ENCODE measurements around the gene MCM9. TPM values are rescaled to one million over a fixed set of nuclear protein-coding genes. Genes with fewer than 3 reads are reported as not detected.

Gene MCM9
- total and polyA plus RNA-seq, 7 donors = 1.6 to 5.6 (median 4.6) TPM

DNA sequence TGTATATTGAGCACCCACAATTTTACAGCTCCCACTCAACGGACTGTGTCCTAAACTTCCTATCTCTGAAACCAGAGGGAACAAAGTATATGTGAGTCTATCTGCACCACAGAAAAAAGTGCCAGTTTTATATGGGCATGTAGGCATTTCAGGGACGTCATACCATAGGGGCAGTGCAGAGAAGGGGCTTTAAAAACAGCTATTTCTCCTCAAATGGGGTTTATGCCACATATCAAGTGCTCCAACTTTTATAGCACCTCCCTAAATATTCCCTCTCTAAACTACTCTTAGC, 69.9 kb downstream of the MCM9 start:
- H3K36me3 ChIP-seq (ENCODE audit: insufficient read depth in 1 of 2, low read depth in 1 of 2) = no peaks in the 10 kb centered on the region
- no peaks in the 10 kb centered on the region for H3K27me3 ChIP-seq (ENCODE audit: insufficient read depth in 3 of 3, low read length in 2 of 3)
- no peak for ATAC-seq
- H3K27ac ChIP-seq = no peak overlapping the region
- H3K9me3 ChIP-seq = no peaks in the 10 kb centered on the region
- TF ChIP-seq, protein P1, sequence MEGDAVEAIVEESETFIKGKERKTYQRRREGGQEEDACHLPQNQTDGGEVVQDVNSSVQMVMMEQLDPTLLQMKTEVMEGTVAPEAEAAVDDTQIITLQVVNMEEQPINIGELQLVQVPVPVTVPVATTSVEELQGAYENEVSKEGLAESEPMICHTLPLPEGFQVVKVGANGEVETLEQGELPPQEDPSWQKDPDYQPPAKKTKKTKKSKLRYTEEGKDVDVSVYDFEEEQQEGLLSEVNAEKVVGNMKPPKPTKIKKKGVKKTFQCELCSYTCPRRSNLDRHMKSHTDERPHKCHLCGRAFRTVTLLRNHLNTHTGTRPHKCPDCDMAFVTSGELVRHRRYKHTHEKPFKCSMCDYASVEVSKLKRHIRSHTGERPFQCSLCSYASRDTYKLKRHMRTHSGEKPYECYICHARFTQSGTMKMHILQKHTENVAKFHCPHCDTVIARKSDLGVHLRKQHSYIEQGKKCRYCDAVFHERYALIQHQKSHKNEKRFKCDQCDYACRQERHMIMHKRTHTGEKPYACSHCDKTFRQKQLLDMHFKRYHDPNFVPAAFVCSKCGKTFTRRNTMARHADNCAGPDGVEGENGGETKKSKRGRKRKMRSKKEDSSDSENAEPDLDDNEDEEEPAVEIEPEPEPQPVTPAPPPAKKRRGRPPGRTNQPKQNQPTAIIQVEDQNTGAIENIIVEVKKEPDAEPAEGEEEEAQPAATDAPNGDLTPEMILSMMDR (IDR thresholded peaks at IDR 0.05) = no peak
- DNase-seq = no peak
- intact Hi-C loops (cut with DNase I) = no loop called here
- WGBS, 3 donors = 56 to 67% (median 58%) methylated on average over 2 of the region's 2 CpGs
- peaks cover 34% of the 10 kb centered on the region for H3K4me1 ChIP-seq
- no peak overlapping the region for H3K4me3 ChIP-seq

DNA sequence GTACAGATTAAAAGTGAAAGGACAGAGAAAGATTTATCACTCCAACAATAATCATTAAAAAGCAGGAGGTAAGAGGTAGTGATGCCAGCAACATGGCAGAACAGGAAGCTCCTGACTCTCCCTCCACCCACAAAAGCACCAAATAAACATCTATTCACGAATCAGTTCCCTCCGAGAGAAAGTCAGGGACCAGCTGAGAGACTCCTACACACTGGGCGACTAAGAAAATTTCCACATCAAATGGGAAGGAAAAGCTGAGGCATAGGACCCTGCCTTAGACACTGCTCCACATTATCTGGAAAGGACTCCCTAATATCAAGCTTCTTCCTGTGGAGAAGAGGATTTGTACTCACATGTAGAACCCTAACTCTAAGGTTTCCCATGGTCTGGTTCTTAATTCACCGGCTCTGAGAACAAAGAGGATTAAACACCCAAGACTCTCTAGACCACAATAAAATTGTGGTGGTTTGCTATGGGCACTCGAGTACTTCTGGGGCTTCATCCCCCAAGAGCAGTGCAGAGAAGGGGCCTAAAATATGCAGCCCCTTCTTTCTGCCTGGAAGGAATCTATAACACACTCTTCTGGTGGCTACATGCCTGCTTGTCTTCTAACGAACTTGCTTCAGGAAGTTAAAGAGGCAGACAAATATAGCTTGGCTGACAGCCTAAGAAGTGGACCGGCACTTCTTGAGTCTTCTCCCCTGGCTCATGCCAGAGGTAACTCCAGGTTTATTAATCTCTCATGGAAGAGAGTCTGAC, 70.4 kb downstream of the MCM9 start:
- DNase-seq (no peak), ATAC-seq (peak in 2 of 4 donors; percentile 14 to 33)
- H3K4me1 ChIP-seq = peaks cover 35% of the 10 kb centered on the region
- H3K36me3 ChIP-seq (ENCODE audit: insufficient read depth in 1 of 2, low read depth in 1 of 2) = no peaks in the 10 kb centered on the region
- H3K9me3 ChIP-seq = no peaks in the 10 kb centered on the region
- no peaks in the 10 kb centered on the region for H3K27me3 ChIP-seq (ENCODE audit: insufficient read depth in 3 of 3, low read length in 2 of 3)
- 58 to 68% (median 61%) methylated on average over 7 of the region's 7 CpGs for WGBS, 3 donors
- intact Hi-C loops (cut with DNase I) = no loop called here
- no peak overlapping the region for H3K27ac ChIP-seq
- no peak overlapping the region for H3K4me3 ChIP-seq
- TF ChIP-seq, protein P1 (IDR thresholded peaks at IDR 0.05) = no peak

DNA sequence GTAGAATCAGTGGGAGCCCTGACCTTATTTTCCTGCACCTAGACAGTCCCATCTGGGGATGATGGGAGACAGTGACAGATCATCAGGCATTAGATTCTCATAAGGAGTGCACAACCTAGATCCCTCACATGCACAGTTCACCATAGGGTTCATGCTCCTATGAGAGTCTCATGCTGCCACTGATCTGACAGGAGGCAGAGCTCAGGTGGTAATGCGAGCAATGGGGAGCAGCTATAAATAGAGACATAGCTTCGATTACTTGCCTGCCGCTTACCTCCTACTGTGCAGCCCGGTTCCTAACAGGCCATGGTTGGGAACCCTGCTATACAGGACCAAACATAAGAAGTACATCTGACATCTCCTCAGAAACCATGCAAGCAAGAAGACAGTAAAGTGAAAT, 72.5 kb downstream of the MCM9 start:
- WGBS, 3 donors = 27 to 53% (median 49%) methylated on average over 4 of the region's 4 CpGs
- Histone ChIP-seq H3K4me3 (no peak overlapping the region), H3K4me1 (peaks cover 36% of the 10 kb centered on the region), H3K36me3 (ENCODE audit: insufficient read depth in 1 of 2, low read depth in 1 of 2) (no peaks in the 10 kb centered on the region), H3K27me3 (ENCODE audit: insufficient read depth in 3 of 3, low read length in 2 of 3) (no peaks in the 10 kb centered on the region), H3K9me3 (no peaks in the 10 kb centered on the region), H3K27ac (no peak overlapping the region)
- DNase-seq = no peak
- intact Hi-C loops (cut with DNase I) = no loop called here
- TF ChIP-seq, protein P1 (IDR thresholded peaks at IDR 0.05) = no peak
- ATAC-seq = no peak

DNA sequence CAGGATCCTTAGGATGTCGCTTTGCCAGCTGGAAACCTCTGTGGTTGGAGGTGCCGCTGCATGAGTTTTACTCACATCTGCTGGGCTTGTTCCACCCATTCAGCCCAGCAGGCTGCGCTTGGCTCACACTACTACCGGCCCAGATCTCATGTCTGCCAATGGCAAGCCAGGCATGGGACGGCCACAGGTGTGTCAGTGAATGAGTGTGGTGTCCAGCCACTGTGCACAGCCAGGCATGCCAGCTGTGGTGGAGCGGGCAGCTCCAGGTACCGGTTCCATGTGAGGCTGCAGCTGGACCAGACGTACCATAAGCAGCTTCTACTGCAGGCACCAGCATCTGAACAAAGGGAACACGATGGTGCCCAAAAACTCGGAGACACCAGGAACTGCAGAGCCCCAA, 74.1 kb downstream of the MCM9 start:
- intact Hi-C loops (cut with DNase I) = no loop called here

More for the DNA sequence above, 74.1 kb downstream of the MCM9 start:
- H3K4me1 ChIP-seq = peaks cover 36% of the 10 kb centered on the region
- H3K27me3 ChIP-seq (ENCODE audit: insufficient read depth in 3 of 3, low read length in 2 of 3) = no peaks in the 10 kb centered on the region
- TF ChIP-seq, protein P1 (IDR thresholded peaks at IDR 0.05) = peak; percentile 10
- peak; percentile 32 to 69 for DNase-seq
- H3K4me3 ChIP-seq = no peak overlapping the region
- H3K36me3 ChIP-seq (ENCODE audit: insufficient read depth in 1 of 2, low read depth in 1 of 2) = no peaks in the 10 kb centered on the region
- peak; percentile 90 to 97 (median 92) for ATAC-seq
- 47 to 66% (median 60%) methylated on average over 10 of the region's 10 CpGs for WGBS, 3 donors
- no peaks in the 10 kb centered on the region for H3K9me3 ChIP-seq
- no peak overlapping the region for H3K27ac ChIP-seq

Data from psoas muscle (tissue), 8 donors.